ENCODE data around the gene NKX1-1.

NKX1-1 gene

GRCh38 chr4:1370321-1371124, 35.7 kb downstream of the NKX1-1 start:
- no peak for DNase-seq

- DNase-seq, result no peak
These were observed 36.7 kb downstream of the NKX1-1 start for GRCh38 chr4:1369479-1370079.

GRCh38 chr4:1369091-1369450, 37.2 kb downstream of the NKX1-1 start:
- DNase-seq, result no peak

- no peak for DNase-seq
These were observed 37.7 kb downstream of the NKX1-1 start for GRCh38 chr4:1368421-1369090.

- no peak for DNase-seq
These were observed 38.3 kb downstream of the NKX1-1 start for GRCh38 chr4:1367936-1368289.

GRCh38 chr4:1367230-1367935, 38.9 kb downstream of the NKX1-1 start:
- no peak for DNase-seq

- no peak for DNase-seq
These were observed 39.6 kb downstream of the NKX1-1 start for GRCh38 chr4:1366371-1367229.

- no peak for DNase-seq
These were observed 40.7 kb downstream of the NKX1-1 start for GRCh38 chr4:1365271-1366178.

GRCh38 chr4:1364748-1365147, 41.5 kb downstream of the NKX1-1 start:
- DNase-seq, result no peak

GRCh38 chr4:1364217-1364616, 42.0 kb downstream of the NKX1-1 start:
- no peak for DNase-seq

GRCh38 chr4:1363513-1363912, 42.7 kb downstream of the NKX1-1 start:
- DNase-seq, result no peak

- DNase-seq, result no peak
These were observed 43.7 kb downstream of the NKX1-1 start for GRCh38 chr4:1362521-1362920.

GRCh38 chr4:1362046-1362445, 44.2 kb downstream of the NKX1-1 start:
- no peak for DNase-seq

- no peak for DNase-seq
These were observed 44.8 kb downstream of the NKX1-1 start for GRCh38 chr4:1361431-1361830.

GRCh38 chr4:1360423-1361283, 45.6 kb downstream of the NKX1-1 start:
- DNase-seq, result no peak

- DNase-seq, result no peak
These were observed 46.3 kb downstream of the NKX1-1 start for GRCh38 chr4:1359976-1360375.

- no peak for DNase-seq
These were observed 47.1 kb downstream of the NKX1-1 start for GRCh38 chr4:1359144-1359501.

- DNase-seq, result no peak
These were observed 47.7 kb downstream of the NKX1-1 start for GRCh38 chr4:1358421-1359143.

- DNase-seq, result no peak
These were observed 48.6 kb downstream of the NKX1-1 start for GRCh38 chr4:1357356-1358248.
